GM12878 (cell line): ENCODE data around the gene IGHMBP2.

Experiments
- RAD21 ChIP-seq: IDR thresholded peaks from 2 replicates; pipeline ENCODE4 v1.6.1; 2011; ENCODE audit warnings: mild to moderate bottlenecking, low read depth, low read length, moderate library complexity; ENCODE audit not compliant: insufficient read depth
- TF ChIP-seq, protein P1 (sequence below), 3 experiments: IDR thresholded peaks in 2 of 3; conservative IDR thresholded peaks in 1 of 3; 2 replicates each; pipeline ENCODE4 v1.5.1; 2011; ENCODE audit warnings: low read depth in 3 of 3, low read length in 3 of 3, mild to moderate bottlenecking in 3 of 3, control low read depth in 2 of 3, moderate library complexity in 2 of 3, inconsistent platforms in 1 of 3, mixed read lengths in 1 of 3; ENCODE audit not compliant: control insufficient read depth in 2 of 3, insufficient read depth in 1 of 3; ENCODE audit errors: extremely low read depth in 1 of 3
- TF ChIP-seq, protein P2 (sequence below): fragments of 450-650 bp; IDR thresholded peaks from 2 replicates; pipeline ENCODE4 v1.6.1; 2017; ENCODE audit warnings: mild to moderate bottlenecking, moderate library complexity

DNA sequence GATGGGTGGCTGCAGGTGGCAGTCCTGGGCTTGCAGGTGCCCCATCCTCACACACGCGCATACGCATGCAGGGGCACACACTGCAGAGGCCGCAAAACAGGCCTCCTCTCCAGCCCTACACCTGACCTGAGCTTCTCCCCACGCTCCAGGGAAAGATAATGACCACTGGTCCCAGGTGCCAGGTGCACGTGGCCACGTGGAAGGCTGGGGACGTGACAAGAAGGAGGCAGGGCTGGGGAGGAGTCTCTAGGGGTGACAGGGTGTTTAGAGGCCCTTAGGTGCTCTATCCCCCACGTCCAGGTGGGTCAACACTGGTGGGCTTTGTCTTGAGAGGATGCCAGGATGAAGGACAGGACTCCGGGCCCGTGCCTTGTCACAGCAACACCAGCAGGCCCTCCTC lies 38.5 kb upstream of the IGHMBP2 start:
- TF ChIP-seq, protein P1, sequence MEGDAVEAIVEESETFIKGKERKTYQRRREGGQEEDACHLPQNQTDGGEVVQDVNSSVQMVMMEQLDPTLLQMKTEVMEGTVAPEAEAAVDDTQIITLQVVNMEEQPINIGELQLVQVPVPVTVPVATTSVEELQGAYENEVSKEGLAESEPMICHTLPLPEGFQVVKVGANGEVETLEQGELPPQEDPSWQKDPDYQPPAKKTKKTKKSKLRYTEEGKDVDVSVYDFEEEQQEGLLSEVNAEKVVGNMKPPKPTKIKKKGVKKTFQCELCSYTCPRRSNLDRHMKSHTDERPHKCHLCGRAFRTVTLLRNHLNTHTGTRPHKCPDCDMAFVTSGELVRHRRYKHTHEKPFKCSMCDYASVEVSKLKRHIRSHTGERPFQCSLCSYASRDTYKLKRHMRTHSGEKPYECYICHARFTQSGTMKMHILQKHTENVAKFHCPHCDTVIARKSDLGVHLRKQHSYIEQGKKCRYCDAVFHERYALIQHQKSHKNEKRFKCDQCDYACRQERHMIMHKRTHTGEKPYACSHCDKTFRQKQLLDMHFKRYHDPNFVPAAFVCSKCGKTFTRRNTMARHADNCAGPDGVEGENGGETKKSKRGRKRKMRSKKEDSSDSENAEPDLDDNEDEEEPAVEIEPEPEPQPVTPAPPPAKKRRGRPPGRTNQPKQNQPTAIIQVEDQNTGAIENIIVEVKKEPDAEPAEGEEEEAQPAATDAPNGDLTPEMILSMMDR (IDR thresholded peaks at IDR 0.05 in 2 of 3, conservative IDR thresholded peaks at IDR 0.05 in 1 of 3; ENCODE audit: control insufficient read depth in 2 of 3, extremely low read depth in 1 of 3, insufficient read depth in 1 of 3, low read depth in 3 of 3, low read length in 3 of 3): no peak
- no peak for TF ChIP-seq RAD21
- TF ChIP-seq, protein P2, sequence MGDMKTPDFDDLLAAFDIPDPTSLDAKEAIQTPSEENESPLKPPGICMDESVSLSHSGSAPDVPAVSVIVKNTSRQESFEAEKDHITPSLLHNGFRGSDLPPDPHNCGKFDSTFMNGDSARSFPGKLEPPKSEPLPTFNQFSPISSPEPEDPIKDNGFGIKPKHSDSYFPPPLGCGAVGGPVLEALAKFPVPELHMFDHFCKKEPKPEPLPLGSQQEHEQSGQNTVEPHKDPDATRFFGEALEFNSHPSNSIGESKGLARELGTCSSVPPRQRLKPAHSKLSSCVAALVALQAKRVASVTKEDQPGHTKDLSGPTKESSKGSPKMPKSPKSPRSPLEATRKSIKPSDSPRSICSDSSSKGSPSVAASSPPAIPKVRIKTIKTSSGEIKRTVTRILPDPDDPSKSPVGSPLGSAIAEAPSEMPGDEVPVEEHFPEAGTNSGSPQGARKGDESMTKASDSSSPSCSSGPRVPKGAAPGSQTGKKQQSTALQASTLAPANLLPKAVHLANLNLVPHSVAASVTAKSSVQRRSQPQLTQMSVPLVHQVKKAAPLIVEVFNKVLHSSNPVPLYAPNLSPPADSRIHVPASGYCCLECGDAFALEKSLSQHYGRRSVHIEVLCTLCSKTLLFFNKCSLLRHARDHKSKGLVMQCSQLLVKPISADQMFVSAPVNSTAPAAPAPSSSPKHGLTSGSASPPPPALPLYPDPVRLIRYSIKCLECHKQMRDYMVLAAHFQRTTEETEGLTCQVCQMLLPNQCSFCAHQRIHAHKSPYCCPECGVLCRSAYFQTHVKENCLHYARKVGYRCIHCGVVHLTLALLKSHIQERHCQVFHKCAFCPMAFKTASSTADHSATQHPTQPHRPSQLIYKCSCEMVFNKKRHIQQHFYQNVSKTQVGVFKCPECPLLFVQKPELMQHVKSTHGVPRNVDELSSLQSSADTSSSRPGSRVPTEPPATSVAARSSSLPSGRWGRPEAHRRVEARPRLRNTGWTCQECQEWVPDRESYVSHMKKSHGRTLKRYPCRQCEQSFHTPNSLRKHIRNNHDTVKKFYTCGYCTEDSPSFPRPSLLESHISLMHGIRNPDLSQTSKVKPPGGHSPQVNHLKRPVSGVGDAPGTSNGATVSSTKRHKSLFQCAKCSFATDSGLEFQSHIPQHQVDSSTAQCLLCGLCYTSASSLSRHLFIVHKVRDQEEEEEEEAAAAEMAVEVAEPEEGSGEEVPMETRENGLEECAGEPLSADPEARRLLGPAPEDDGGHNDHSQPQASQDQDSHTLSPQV: no peak
